ENCODE results near the gene LPP. TPM values are rescaled to one million over a fixed set of nuclear protein-coding genes. Genes with fewer than 3 reads are reported as not detected.

The LPP gene
- total RNA-seq, 1 experiment from 2014 or later: 54.0 TPM

DNA sequence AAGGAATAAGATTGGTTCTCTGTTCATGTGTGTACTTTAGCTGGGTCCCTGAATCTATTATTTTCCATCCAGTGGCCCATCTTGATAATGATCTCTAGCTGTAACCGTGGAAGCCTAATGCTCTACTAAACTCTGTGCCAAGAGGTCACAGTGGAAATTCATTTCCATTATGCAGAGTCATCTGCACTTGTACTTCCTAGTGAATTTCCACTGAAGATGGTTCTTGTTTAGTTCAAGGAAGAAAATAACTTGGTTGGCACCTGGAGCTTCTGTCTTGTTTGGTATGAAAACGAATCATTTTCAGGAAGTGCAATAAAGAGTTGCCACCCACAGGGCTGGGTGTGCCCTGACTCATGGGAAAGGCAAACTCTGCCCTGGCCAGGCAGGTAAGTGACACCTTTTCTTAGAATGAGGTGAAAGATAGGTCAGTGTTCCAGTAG, 10.3 kb downstream of the LPP start:
- H3K27me3 ChIP-seq (ENCODE audit: insufficient read depth, low read length): no peaks in the 10 kb centered on the region
- TF ChIP-seq ELF1 (IDR thresholded peaks at IDR 0.05; ENCODE audit: borderline replicate concordance, low read depth): peak; percentile 64; the same call in 1 of the 2 replicates
- TF ChIP-seq RAD21 (IDR thresholded peaks at IDR 0.05; ENCODE audit: low read depth): peak; percentile 39
- peak; percentile 69 for TF ChIP-seq FOSL1 (IDR thresholded peaks at IDR 0.05; ENCODE audit: low read depth)
- peak; percentile 93 for TF ChIP-seq SP1 (IDR thresholded peaks at IDR 0.05; ENCODE audit: low read depth)
- no peak for TF ChIP-seq SRF (IDR thresholded peaks at IDR 0.05; ENCODE audit: low read depth)
- TF ChIP-seq EZH2phosphoT487 (IDR thresholded peaks at IDR 0.05; ENCODE audit: borderline replicate concordance): no peak
- TF ChIP-seq, protein P1, sequence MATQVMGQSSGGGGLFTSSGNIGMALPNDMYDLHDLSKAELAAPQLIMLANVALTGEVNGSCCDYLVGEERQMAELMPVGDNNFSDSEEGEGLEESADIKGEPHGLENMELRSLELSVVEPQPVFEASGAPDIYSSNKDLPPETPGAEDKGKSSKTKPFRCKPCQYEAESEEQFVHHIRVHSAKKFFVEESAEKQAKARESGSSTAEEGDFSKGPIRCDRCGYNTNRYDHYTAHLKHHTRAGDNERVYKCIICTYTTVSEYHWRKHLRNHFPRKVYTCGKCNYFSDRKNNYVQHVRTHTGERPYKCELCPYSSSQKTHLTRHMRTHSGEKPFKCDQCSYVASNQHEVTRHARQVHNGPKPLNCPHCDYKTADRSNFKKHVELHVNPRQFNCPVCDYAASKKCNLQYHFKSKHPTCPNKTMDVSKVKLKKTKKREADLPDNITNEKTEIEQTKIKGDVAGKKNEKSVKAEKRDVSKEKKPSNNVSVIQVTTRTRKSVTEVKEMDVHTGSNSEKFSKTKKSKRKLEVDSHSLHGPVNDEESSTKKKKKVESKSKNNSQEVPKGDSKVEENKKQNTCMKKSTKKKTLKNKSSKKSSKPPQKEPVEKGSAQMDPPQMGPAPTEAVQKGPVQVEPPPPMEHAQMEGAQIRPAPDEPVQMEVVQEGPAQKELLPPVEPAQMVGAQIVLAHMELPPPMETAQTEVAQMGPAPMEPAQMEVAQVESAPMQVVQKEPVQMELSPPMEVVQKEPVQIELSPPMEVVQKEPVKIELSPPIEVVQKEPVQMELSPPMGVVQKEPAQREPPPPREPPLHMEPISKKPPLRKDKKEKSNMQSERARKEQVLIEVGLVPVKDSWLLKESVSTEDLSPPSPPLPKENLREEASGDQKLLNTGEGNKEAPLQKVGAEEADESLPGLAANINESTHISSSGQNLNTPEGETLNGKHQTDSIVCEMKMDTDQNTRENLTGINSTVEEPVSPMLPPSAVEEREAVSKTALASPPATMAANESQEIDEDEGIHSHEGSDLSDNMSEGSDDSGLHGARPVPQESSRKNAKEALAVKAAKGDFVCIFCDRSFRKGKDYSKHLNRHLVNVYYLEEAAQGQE (IDR thresholded peaks at IDR 0.05; ENCODE audit: low read depth): no peak
- TF ChIP-seq POLR2A (IDR thresholded peaks at IDR 0.05; ENCODE audit: borderline replicate concordance, extremely low read depth, insufficient read depth, insufficient read length): no peak
- peak; percentile 72 for TF ChIP-seq CEBPB (IDR thresholded peaks at IDR 0.05; ENCODE audit: low read depth)
- TF ChIP-seq JUND (IDR thresholded peaks at IDR 0.05): peak; percentile 79
- peak; percentile 91 for TF ChIP-seq CBX3 (IDR thresholded peaks at IDR 0.05; ENCODE audit: low read depth)
- peak; percentile 51; the same call in 1 of the 2 replicates for TF ChIP-seq POLR2AphosphoS5 (IDR thresholded peaks at IDR 0.05; ENCODE audit: low read depth, low read length)
- TF ChIP-seq, protein P2, sequence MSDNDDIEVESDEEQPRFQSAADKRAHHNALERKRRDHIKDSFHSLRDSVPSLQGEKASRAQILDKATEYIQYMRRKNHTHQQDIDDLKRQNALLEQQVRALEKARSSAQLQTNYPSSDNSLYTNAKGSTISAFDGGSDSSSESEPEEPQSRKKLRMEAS (IDR thresholded peaks at IDR 0.05): peak; percentile 64
- TF ChIP-seq SIN3A (IDR thresholded peaks at IDR 0.05; ENCODE audit: low read depth): peak; percentile 59; the same call in 1 of the 2 replicates
- TF ChIP-seq EGR1 (IDR thresholded peaks at IDR 0.05; ENCODE audit: low read depth): peak; percentile 46; the same call in 1 of the 2 replicates
- DNase-seq (ENCODE audit: low read depth, low spot score) (peak; percentile 62), ATAC-seq (peak; percentile 92)
- ChIA-PET RAD21 (ENCODE audit: low non-redundant PET in 1 of 2, low total read pairs in 2 of 2, uncharacterized antibody in 2 of 2, unreplicated experiment in 2 of 2) (no interaction called here), POLR2A (interaction anchor here (0.5 to 1.5 kb wide), 2 partner anchors 20 to 419 kb away, joined by 3 to 4 read pairs; partner anchors contain the start of gene BCL6), CTCF (no interaction called here)
- H2AFZ ChIP-seq (ENCODE audit: low read depth, low read length, poor library complexity, severe bottlenecking): no peak overlapping the region
- peaks cover 85% of the 10 kb centered on the region for H3K79me2 ChIP-seq (ENCODE audit: insufficient read depth, low read length)
- BruUV-seq (replicated peaks): no TSS peak
- H3K4me3 ChIP-seq (replicated peaks in 1 of 2; ENCODE audit: low read depth in 1 of 2, low read length in 2 of 2): peak overlapping the region in 1 of 2 experiments; percentile 32; a peak in 2 of 4 replicates
- no peaks in the 10 kb centered on the region for H4K20me1 ChIP-seq (ENCODE audit: insufficient read depth)
- H3K4me2 ChIP-seq (ENCODE audit: low read length): peak overlapping the region; percentile 66
- H3K9me2 ChIP-seq (ENCODE audit: insufficient read depth): no peaks in the 10 kb centered on the region
- intact Hi-C loops (cut with micrococcal nuclease): loop anchor here (10.0 kb wide), 1 partner anchor 791 kb away; no protein-coding TSS in a partner anchor
- peak overlapping the region; percentile 65; the same call in 1 of the 2 replicates for H3K27ac ChIP-seq (ENCODE audit: low read depth, low read length)
- H3K4me1 ChIP-seq (ENCODE audit: control insufficient read depth in 1 of 2, insufficient read depth in 2 of 2, low read length in 2 of 2): peaks cover 26 to 40% of the 10 kb centered on the region in 2 experiments
- H3K36me3 ChIP-seq (ENCODE audit: control insufficient read depth in 1 of 2, insufficient read depth in 2 of 2, low read length in 2 of 2): no peaks in the 10 kb centered on the region
- H3K9me3 ChIP-seq (ENCODE audit: control insufficient read depth in 1 of 2, insufficient read depth in 1 of 2, low read depth in 1 of 2, low read length in 2 of 2): no peaks in the 10 kb centered on the region
- H3K9ac ChIP-seq (ENCODE audit: low read length): peak overlapping the region; percentile 44
